Panc1 (cell line): ENCODE results near the gene PLCB4. TPM values are rescaled to one million over a fixed set of nuclear protein-coding genes. Genes with fewer than 3 reads are reported as not detected.

ENCODE experiments used
- ATAC-seq: fragments of 200-7000 bp; cut with Tn5 transposase; 2 replicates; pipeline ENCODE4 v1.9.1; 2020; ENCODE audit warnings: mild to moderate bottlenecking, moderate library complexity
- BruUV-seq: library from RNA; stranded (reverse); fragments of 400-500 nt; replicated peaks from 2 replicates; lab custom pipeline; 2021; lab: Mats Ljungman, UMichigan
- CTCF ChIA-PET: fragments of 300-600 bp; sonication (Branson Sonifier 250); formaldehyde crosslinking; loops from one replicate; lab custom pipeline; 2022; ENCODE audit warnings: antibody characterized with exemption; lab: Charles Lee
- POLR2A ChIA-PET: fragments of 300-600 bp; sonication (Branson Sonifier 250); formaldehyde crosslinking; loops from one replicate; lab custom pipeline; 2022; ENCODE audit warnings: antibody characterized with exemption; lab: Charles Lee
- DNase-seq: peaks from one replicate; pipeline ENCODE4 v3.0.0-alpha.2; 2010; ENCODE audit warnings: low read depth, low spot score
- H3K27ac ChIP-seq: 2 replicates; pipeline ENCODE4 v1.5.1; 2011; ENCODE audit warnings: mild to moderate bottlenecking, low read length, inconsistent platforms
- H3K27me3 ChIP-seq: fragments of 200-500 bp; sonication (Bioruptor generic); 2 replicates; pipeline ENCODE4 v1.6.0; 2014; ENCODE audit warnings: low read length, inconsistent platforms; ENCODE audit not compliant: control insufficient read depth, insufficient read depth
- H3K36me3 ChIP-seq: fragments of 200-500 bp; sonication (Bioruptor generic); 2 replicates; pipeline ENCODE4 v1.5.1; 2014; ENCODE audit warnings: inconsistent platforms, mild to moderate bottlenecking, low read length, moderate library complexity; ENCODE audit not compliant: control insufficient read depth, insufficient read depth
- H3K4me1 ChIP-seq: 2 replicates; pipeline ENCODE4 v1.5.1; 2011; ENCODE audit warnings: inconsistent platforms, mild to moderate bottlenecking, low read length, moderate library complexity; ENCODE audit not compliant: control insufficient read depth, insufficient read depth
- H3K4me3 ChIP-seq, 2 experiments: 2 replicates each; pipeline ENCODE4 v1.5.1; 2011 to 2012; ENCODE audit warnings: low read depth in 2 of 2, low read length in 2 of 2, mild to moderate bottlenecking in 2 of 2, inconsistent platforms in 1 of 2, moderate library complexity in 1 of 2
- H3K9me3 ChIP-seq: fragments of 200-500 bp; sonication (Bioruptor generic); 2 replicates; pipeline ENCODE4 v1.5.1; 2014; ENCODE audit warnings: low read depth, mild to moderate bottlenecking, inconsistent platforms, low read length, moderate library complexity; ENCODE audit not compliant: control insufficient read depth, insufficient read depth
- POLR2AphosphoS5 ChIP-seq: IDR thresholded peaks from 2 replicates; pipeline ENCODE4 v1.6.1; 2012; ENCODE audit warnings: mild to moderate bottlenecking, low read depth, low read length, moderate library complexity
- SIN3A ChIP-seq: IDR thresholded peaks from 2 replicates; pipeline ENCODE4 v1.6.1; 2012; ENCODE audit warnings: low read depth, mild to moderate bottlenecking, low read length, moderate library complexity, borderline replicate concordance; ENCODE audit not compliant: insufficient read depth
- TCF7L2 ChIP-seq: IDR thresholded peaks from 2 replicates; pipeline ENCODE4 v1.6.1; 2011; ENCODE audit warnings: mild to moderate bottlenecking, low read depth, low read length, inconsistent platforms
- in situ Hi-C: cut with HindIII; loops from 2 replicates; pipeline ENCODE4 v1.10.0; 2016; ENCODE audit warnings: low sequenced_read_pairs, low pct_unique_long_range_greater_than_20kb
- intact Hi-C: fragments of 100-400 bp; cut with micrococcal nuclease; formaldehyde crosslinking; loops from one replicate; pipeline ENCODE4 v1.10.0; 2022; ENCODE audit not compliant: unreplicated experiment
- total RNA-seq: library from RNA; stranded (reverse); gene quantifications from one replicate; pipeline ENCODE4 v1.2.1, GENCODE V29; 2021; ENCODE audit not compliant: unreplicated experiment
- TF ChIP-seq, protein P1 (sequence below), 2 experiments: IDR thresholded peaks; 2 replicates each; pipeline ENCODE4 v1.6.1; 2011 to 2012; ENCODE audit warnings: low read depth in 2 of 2, control low read depth in 1 of 2, low read length in 1 of 2, mild to moderate bottlenecking in 1 of 2, moderate library complexity in 1 of 2; ENCODE audit not compliant: insufficient read depth in 1 of 2
- TF ChIP-seq, protein P2 (sequence below): fragments of 450-650 bp; IDR thresholded peaks from 2 replicates; pipeline ENCODE4 v1.5.1; 2017; ENCODE audit warnings: mild to moderate bottlenecking

PLCB4 gene
- total RNA-seq, 1 experiment from 2014 or later: 1.5 TPM

DNA sequence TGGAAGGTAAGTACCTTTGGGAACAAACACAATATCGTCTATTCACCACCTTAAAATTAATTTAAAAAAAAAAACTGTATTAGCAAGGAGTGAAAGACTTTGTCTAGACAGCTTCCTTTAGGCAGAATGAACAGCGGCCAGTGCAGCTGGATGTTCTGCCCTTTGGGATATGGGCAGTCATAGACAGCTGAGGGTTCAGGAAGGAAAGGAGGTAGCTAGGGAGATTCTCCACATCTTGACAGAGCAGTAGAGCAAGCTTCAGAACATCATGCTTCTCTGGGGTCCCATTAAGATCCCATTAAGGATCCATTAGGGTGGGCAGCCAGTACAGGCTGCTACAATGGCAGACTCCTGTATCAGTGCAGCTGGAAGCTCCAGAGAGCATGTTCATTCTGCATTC is 46.5 kb upstream of the PLCB4 start:
- BruUV-seq: no TSS peak
- ChIA-PET CTCF (no interaction called here), POLR2A (no interaction called here)

DNA sequence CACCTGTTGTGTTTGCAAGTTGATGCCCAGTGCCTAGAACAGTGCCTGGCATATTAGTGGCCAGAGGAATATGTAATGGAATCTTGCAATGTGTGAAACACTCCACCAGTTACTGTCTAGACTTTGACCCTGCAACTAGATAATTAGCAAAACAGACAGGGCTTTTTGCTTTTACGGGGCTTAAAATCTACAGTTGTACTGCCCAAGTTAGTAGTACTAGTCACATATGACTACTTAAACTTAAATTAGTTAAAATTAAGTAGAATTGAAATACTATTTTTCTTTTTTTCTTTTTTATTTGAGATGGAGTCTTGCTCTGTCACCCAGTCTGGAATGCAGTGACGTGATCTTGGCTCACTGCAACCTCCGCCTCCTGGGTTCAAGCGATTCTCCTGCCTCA is 44.3 kb upstream of the PLCB4 start:
- ChIA-PET CTCF (no interaction called here), POLR2A (no interaction called here)
- ATAC-seq: no peak
- H3K9me3 ChIP-seq: no peaks in the 10 kb centered on the region; the same call in 1 of the 2 replicates
- no peak overlapping the region for H3K27ac ChIP-seq
- H3K27me3 ChIP-seq: no peaks in the 10 kb centered on the region
- TF ChIP-seq POLR2AphosphoS5 (no peak), SIN3A (no peak), TCF7L2 (no peak)
- TF ChIP-seq, protein P1, sequence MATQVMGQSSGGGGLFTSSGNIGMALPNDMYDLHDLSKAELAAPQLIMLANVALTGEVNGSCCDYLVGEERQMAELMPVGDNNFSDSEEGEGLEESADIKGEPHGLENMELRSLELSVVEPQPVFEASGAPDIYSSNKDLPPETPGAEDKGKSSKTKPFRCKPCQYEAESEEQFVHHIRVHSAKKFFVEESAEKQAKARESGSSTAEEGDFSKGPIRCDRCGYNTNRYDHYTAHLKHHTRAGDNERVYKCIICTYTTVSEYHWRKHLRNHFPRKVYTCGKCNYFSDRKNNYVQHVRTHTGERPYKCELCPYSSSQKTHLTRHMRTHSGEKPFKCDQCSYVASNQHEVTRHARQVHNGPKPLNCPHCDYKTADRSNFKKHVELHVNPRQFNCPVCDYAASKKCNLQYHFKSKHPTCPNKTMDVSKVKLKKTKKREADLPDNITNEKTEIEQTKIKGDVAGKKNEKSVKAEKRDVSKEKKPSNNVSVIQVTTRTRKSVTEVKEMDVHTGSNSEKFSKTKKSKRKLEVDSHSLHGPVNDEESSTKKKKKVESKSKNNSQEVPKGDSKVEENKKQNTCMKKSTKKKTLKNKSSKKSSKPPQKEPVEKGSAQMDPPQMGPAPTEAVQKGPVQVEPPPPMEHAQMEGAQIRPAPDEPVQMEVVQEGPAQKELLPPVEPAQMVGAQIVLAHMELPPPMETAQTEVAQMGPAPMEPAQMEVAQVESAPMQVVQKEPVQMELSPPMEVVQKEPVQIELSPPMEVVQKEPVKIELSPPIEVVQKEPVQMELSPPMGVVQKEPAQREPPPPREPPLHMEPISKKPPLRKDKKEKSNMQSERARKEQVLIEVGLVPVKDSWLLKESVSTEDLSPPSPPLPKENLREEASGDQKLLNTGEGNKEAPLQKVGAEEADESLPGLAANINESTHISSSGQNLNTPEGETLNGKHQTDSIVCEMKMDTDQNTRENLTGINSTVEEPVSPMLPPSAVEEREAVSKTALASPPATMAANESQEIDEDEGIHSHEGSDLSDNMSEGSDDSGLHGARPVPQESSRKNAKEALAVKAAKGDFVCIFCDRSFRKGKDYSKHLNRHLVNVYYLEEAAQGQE (IDR thresholded peaks at IDR 0.05; ENCODE audit: insufficient read depth in 1 of 2, low read depth in 2 of 2, low read length in 1 of 2): no peak
- TF ChIP-seq, protein P2, sequence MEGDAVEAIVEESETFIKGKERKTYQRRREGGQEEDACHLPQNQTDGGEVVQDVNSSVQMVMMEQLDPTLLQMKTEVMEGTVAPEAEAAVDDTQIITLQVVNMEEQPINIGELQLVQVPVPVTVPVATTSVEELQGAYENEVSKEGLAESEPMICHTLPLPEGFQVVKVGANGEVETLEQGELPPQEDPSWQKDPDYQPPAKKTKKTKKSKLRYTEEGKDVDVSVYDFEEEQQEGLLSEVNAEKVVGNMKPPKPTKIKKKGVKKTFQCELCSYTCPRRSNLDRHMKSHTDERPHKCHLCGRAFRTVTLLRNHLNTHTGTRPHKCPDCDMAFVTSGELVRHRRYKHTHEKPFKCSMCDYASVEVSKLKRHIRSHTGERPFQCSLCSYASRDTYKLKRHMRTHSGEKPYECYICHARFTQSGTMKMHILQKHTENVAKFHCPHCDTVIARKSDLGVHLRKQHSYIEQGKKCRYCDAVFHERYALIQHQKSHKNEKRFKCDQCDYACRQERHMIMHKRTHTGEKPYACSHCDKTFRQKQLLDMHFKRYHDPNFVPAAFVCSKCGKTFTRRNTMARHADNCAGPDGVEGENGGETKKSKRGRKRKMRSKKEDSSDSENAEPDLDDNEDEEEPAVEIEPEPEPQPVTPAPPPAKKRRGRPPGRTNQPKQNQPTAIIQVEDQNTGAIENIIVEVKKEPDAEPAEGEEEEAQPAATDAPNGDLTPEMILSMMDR: no peak
- intact Hi-C loops (no loop called here), in situ Hi-C loops (no loop called here)
- H3K4me1 ChIP-seq: no peaks in the 10 kb centered on the region; the same call in 1 of the 2 replicates
- no TSS peak for BruUV-seq
- no peak overlapping the region for H3K4me3 ChIP-seq
- no peaks in the 10 kb centered on the region for H3K36me3 ChIP-seq
- no peak for DNase-seq

More for the DNA sequence above, 46.5 kb upstream of the PLCB4 start:
- H3K36me3 ChIP-seq: no peaks in the 10 kb centered on the region
- DNase-seq (no peak), ATAC-seq (no peak)
- in situ Hi-C loops: no loop called here
- H3K27me3 ChIP-seq: no peaks in the 10 kb centered on the region
- no peak overlapping the region for H3K4me3 ChIP-seq
- no peak overlapping the region for H3K27ac ChIP-seq
- no peak for TF ChIP-seq TCF7L2
- TF ChIP-seq POLR2AphosphoS5: no peak
- TF ChIP-seq, protein P1 (IDR thresholded peaks at IDR 0.05; ENCODE audit: insufficient read depth in 1 of 2, low read depth in 2 of 2, low read length in 1 of 2): no peak
- TF ChIP-seq, protein P2: no peak
- H3K9me3 ChIP-seq: no peaks in the 10 kb centered on the region; the same call in 1 of the 2 replicates
- intact Hi-C loops: no loop called here
- H3K4me1 ChIP-seq: no peaks in the 10 kb centered on the region; the same call in 1 of the 2 replicates
